ENCODE results near the gene SCRN2.

Gene SCRN2
- total RNA-seq: 10.9 to 41.0 (median 18.1) reads per million in 9 experiments

GRCh38 chr17:47840742-47841487 is at the start of gene SCRN2:
Gene SCRN2 (minus strand): TSS chr17:47841273. CDS start chr17:47840843, 430 bp downstream.
- H3K4me1 Mint-ChIP-seq (ENCODE audit: low read depth in 2 of 2): peaks cover 17 to 19% of the 10 kb centered on the region in 2 donors
- DNase-seq (peak; percentile 84 to 92 (median 90)), ATAC-seq (replicated peaks) (peak; percentile 93)
- peaks cover 7% of the 10 kb centered on the region for H3K36me3 Mint-ChIP-seq (ENCODE audit: insufficient read depth)
- H3K4me3 Mint-ChIP-seq: peak within 1 kb of the TSS; percentile 89 to 94
- H3K9me3 Mint-ChIP-seq: no peaks in the 10 kb centered on the region
- H3K27me3 Mint-ChIP-seq: peaks cover 13 to 21% of the 10 kb centered on the region in 2 donors
- H3K27ac Mint-ChIP-seq: peak within 1 kb of the TSS; percentile 92 to 93

- Mint-ChIP-seq H3K36me3 (ENCODE audit: insufficient read depth) (peaks cover 11% of the 10 kb centered on the region), H3K4me3 (no peak overlapping the region), H3K27ac (peak overlapping the region in 1 of 2 donors; percentile 76), H3K27me3 (no peaks in the 10 kb centered on the region), H3K9me3 (no peaks in the 10 kb centered on the region), H3K4me1 (ENCODE audit: low read depth in 2 of 2) (peaks cover 11 to 15% of the 10 kb centered on the region in 2 donors)
- DNase-seq (peak; percentile 88 to 90 (median 90)), ATAC-seq (replicated peaks) (peak; percentile 100)
Observed at GRCh38 chr17:47889734-47890529, 48.9 kb upstream of the SCRN2 start.

- peaks cover 3 to 12% of the 10 kb centered on the region in 2 donors for H3K27me3 Mint-ChIP-seq
- ATAC-seq (replicated peaks) (no peak), DNase-seq (no peak)
- no peak overlapping the region for H3K4me3 Mint-ChIP-seq
- no peak overlapping the region for H3K27ac Mint-ChIP-seq
- H3K36me3 Mint-ChIP-seq (ENCODE audit: insufficient read depth): peaks cover 3% of the 10 kb centered on the region
- H3K4me1 Mint-ChIP-seq (ENCODE audit: low read depth in 2 of 2): peaks cover 3 to 11% of the 10 kb centered on the region in 2 donors
- no peaks in the 10 kb centered on the region for H3K9me3 Mint-ChIP-seq
Observed at GRCh38 chr17:47888293-47888692, 47.2 kb upstream of the SCRN2 start.

- DNase-seq (no peak), ATAC-seq (replicated peaks) (no peak)
- H3K4me3 Mint-ChIP-seq: no peak overlapping the region
- no peak overlapping the region for H3K27ac Mint-ChIP-seq
- H3K27me3 Mint-ChIP-seq: peaks cover 10 to 33% of the 10 kb centered on the region in 2 donors
- peaks cover 8 to 12% of the 10 kb centered on the region in 2 donors for H3K4me1 Mint-ChIP-seq (ENCODE audit: low read depth in 2 of 2)
- no peaks in the 10 kb centered on the region for H3K36me3 Mint-ChIP-seq (ENCODE audit: insufficient read depth)
- H3K9me3 Mint-ChIP-seq: no peaks in the 10 kb centered on the region
Observed at GRCh38 chr17:47884905-47885730, 44.0 kb upstream of the SCRN2 start.

GRCh38 chr17:47884427-47884740 is 43.3 kb upstream of the SCRN2 start:
- DNase-seq (no peak), ATAC-seq (replicated peaks) (no peak)
- Mint-ChIP-seq H3K4me3 (no peak overlapping the region), H3K36me3 (ENCODE audit: insufficient read depth) (peaks cover 2% of the 10 kb centered on the region), H3K27ac (no peak overlapping the region), H3K4me1 (ENCODE audit: low read depth in 2 of 2) (peaks cover 8 to 10% of the 10 kb centered on the region in 2 donors), H3K27me3 (peaks cover 12 to 38% of the 10 kb centered on the region in 2 donors), H3K9me3 (no peaks in the 10 kb centered on the region)

- ATAC-seq (replicated peaks): no peak
- H3K27ac Mint-ChIP-seq: peak overlapping the region in 1 of 2 donors; percentile 65
- peaks cover 6% of the 10 kb centered on the region for H3K36me3 Mint-ChIP-seq (ENCODE audit: insufficient read depth)
- peaks cover 8 to 12% of the 10 kb centered on the region in 2 donors for H3K4me1 Mint-ChIP-seq (ENCODE audit: low read depth in 2 of 2)
- no peak for DNase-seq
- H3K4me3 Mint-ChIP-seq: no peak overlapping the region
- peaks cover 17 to 44% of the 10 kb centered on the region in 2 donors for H3K27me3 Mint-ChIP-seq
- no peaks in the 10 kb centered on the region for H3K9me3 Mint-ChIP-seq
Observed at GRCh38 chr17:47883589-47884426, 42.7 kb upstream of the SCRN2 start.

GRCh38 chr17:47882695-47883588 is 41.9 kb upstream of the SCRN2 start:
- H3K4me3 Mint-ChIP-seq: no peak overlapping the region
- H3K4me1 Mint-ChIP-seq (ENCODE audit: low read depth in 2 of 2): peaks cover 8 to 12% of the 10 kb centered on the region in 2 donors
- no peaks in the 10 kb centered on the region for H3K9me3 Mint-ChIP-seq
- ATAC-seq (replicated peaks): no peak
- DNase-seq: no peak
- H3K27me3 Mint-ChIP-seq: peaks cover 23 to 52% of the 10 kb centered on the region in 2 donors
- peaks cover 6% of the 10 kb centered on the region for H3K36me3 Mint-ChIP-seq (ENCODE audit: insufficient read depth)
- peak overlapping the region in 1 of 2 donors; percentile 65 for H3K27ac Mint-ChIP-seq

GRCh38 chr17:47882247-47882646 is 41.2 kb upstream of the SCRN2 start:
- peaks cover 25 to 59% of the 10 kb centered on the region in 2 donors for H3K27me3 Mint-ChIP-seq
- ATAC-seq (replicated peaks): no peak

GRCh38 chr17:47879776-47880454 is 38.8 kb upstream of the SCRN2 start:
- DNase-seq (no peak), ATAC-seq (replicated peaks) (no peak)
- no peaks in the 10 kb centered on the region for H3K9me3 Mint-ChIP-seq
- peaks cover 8 to 10% of the 10 kb centered on the region in 2 donors for H3K4me1 Mint-ChIP-seq (ENCODE audit: low read depth in 2 of 2)
- peaks cover 6% of the 10 kb centered on the region for H3K36me3 Mint-ChIP-seq (ENCODE audit: insufficient read depth)
- H3K27me3 Mint-ChIP-seq: peaks cover 36 to 76% of the 10 kb centered on the region in 2 donors
- H3K27ac Mint-ChIP-seq: no peak overlapping the region
- no peak overlapping the region for H3K4me3 Mint-ChIP-seq

More at GRCh38 chr17:47882247-47882646, 41.2 kb upstream of the SCRN2 start:
- no peak for DNase-seq
- H3K9me3 Mint-ChIP-seq: no peaks in the 10 kb centered on the region
- peaks cover 8 to 12% of the 10 kb centered on the region in 2 donors for H3K4me1 Mint-ChIP-seq (ENCODE audit: low read depth in 2 of 2)
- H3K36me3 Mint-ChIP-seq (ENCODE audit: insufficient read depth): peaks cover 6% of the 10 kb centered on the region
- H3K27ac Mint-ChIP-seq: no peak overlapping the region
- peak overlapping the region in 1 of 2 donors; percentile 8 for H3K4me3 Mint-ChIP-seq

- Mint-ChIP-seq H3K9me3 (no peaks in the 10 kb centered on the region), H3K27me3 (peaks cover 44 to 80% of the 10 kb centered on the region in 2 donors), H3K36me3 (ENCODE audit: insufficient read depth) (peaks cover 6% of the 10 kb centered on the region), H3K4me1 (ENCODE audit: low read depth in 2 of 2) (peaks cover 7 to 8% of the 10 kb centered on the region in 2 donors), H3K4me3 (no peak overlapping the region), H3K27ac (no peak overlapping the region)
- no peak for DNase-seq
- ATAC-seq (replicated peaks): no peak
Observed at GRCh38 chr17:47879028-47879585, 38.0 kb upstream of the SCRN2 start.
